Mammary epithelial cell (primary cell): ENCODE measurements around the gene TTC33.

Source experiments
- CTCF ChIP-seq, 2 donors: IDR thresholded peaks in 1 of 2; conservative IDR thresholded peaks in 1 of 2; 2 replicates each; pipeline ENCODE4 v1.5.1; 2011 to 2012; ENCODE audit warnings: inconsistent platforms in 2 of 2, low read length in 2 of 2, mild to moderate bottlenecking in 2 of 2, control low read depth in 1 of 2, low read depth in 1 of 2; ENCODE audit not compliant: insufficient read depth in 1 of 2; ENCODE audit errors: extremely low read depth in 1 of 2
- EZH2 ChIP-seq: IDR thresholded peaks from 2 replicates; pipeline ENCODE4 v1.6.1; 2012; ENCODE audit warnings: low read length, inconsistent platforms, borderline replicate concordance

- TF ChIP-seq CTCF (conservative IDR thresholded peaks at IDR 0.05 in 1 of 2, IDR thresholded peaks at IDR 0.05 in 1 of 2; ENCODE audit: extremely low read depth in 1 of 2, insufficient read depth in 1 of 2, low read depth in 1 of 2, low read length in 2 of 2) (no peak), EZH2 (no peak)
These were observed 150.3 kb downstream of the TTC33 start for GRCh38 chr5:40605295-40605958.
